T1000 (cell line): ENCODE results near the gene RUNX3.

Source experiments
- DNase-seq: peaks from one replicate; lab custom pipeline; 2025; ENCODE audit warnings: mixed read lengths; lab: John Stamatoyannopoulos, UW

The RUNX3 gene

DNA sequence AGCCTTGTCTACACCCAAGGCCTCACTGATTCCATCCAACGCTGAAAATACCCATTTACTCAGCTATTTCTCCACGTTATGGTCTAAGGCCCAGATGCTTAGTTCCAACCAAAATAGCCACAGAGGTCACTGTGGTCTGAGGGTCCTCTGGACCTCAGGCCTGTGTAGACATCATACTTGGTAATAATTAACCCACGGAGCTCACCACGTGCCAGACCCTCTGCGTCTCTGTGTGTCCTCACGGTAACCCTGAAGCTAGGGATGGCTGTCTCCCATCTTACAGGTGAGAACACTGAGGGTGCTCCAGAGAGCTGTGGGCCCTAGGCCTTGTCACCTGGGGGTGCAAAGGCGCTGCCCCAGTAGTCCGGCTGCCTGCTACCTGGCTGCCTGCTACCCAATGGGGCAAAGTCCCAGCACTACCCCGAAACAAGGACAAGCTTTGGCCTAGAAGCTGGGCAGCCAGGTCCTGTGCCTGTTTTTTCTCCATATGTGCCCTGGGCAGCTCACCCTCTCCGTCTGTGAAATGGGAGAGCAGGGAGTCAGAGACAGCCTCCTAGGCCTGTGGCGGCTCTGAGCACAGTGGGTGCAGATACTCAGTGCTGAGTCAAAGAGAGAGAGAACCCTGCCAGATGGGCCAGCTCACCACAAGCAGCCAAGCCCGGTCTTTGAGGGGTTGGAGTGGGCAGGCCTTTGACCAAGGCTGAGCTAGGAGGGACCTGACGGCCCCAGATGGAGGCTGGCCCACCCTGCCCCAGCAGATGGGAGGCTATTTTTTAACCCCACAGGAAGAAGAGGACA lies 17.0 kb upstream of the RUNX3 start:
- DNase-seq: no peak

- DNase-seq: no peak
Observed at GRCh38 chr1:24945354-24946326, 15.6 kb upstream of the RUNX3 start.

DNA sequence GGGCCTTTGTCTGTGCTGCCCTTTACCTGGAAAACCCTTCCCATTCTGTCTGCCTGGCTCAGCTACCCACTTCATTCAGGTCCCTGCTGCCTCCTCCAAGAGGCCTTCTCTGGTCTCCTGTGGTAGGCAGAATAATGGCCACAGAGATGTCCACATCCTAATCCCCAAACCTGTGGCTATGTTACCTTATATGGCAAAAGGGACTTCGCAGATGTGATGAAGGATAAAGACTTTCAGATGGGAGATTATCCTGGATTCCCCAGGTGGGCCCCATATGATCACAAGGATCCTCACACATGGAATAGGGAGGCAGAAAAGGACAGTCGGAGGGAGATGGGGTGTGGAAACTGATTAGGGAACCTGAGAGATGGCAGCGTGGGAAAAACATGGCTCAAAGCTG lies 14.2 kb upstream of the RUNX3 start:
- no peak for DNase-seq

- DNase-seq: no peak
Observed at GRCh38 chr1:24942789-24943188, 12.7 kb upstream of the RUNX3 start.

DNA sequence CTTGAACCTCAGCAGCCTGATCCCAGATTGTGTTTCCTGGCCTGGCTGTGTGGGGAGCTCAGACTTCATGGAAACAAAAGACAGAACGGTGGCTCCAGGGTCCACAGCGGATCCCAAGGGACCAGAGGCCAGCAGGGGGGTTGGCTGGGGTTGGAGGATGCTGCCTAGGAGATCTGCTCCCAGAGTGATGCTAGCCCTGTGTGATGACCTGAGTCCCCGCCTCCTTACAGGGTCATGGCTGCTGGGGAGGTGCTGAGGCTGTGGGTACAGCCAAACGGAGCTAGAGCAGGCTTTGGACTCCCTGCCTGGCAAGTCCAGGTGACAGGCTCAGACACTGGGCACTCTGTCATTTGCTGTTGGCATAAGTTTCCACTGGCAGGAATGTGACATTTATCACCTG lies 11.5 kb upstream of the RUNX3 start:
- DNase-seq: no peak

GRCh38 chr1:24940231-24940630 lies 10.2 kb upstream of the RUNX3 start:
- no peak for DNase-seq

- DNase-seq: no peak
Observed at GRCh38 chr1:24939675-24940193, 9.7 kb upstream of the RUNX3 start.

- no peak for DNase-seq
Observed at GRCh38 chr1:24939040-24939674, 9.1 kb upstream of the RUNX3 start.

- no peak for DNase-seq
Observed at GRCh38 chr1:24938276-24938675, 8.2 kb upstream of the RUNX3 start.

- DNase-seq: no peak
Observed at GRCh38 chr1:24936684-24937083, 6.6 kb upstream of the RUNX3 start.

DNA sequence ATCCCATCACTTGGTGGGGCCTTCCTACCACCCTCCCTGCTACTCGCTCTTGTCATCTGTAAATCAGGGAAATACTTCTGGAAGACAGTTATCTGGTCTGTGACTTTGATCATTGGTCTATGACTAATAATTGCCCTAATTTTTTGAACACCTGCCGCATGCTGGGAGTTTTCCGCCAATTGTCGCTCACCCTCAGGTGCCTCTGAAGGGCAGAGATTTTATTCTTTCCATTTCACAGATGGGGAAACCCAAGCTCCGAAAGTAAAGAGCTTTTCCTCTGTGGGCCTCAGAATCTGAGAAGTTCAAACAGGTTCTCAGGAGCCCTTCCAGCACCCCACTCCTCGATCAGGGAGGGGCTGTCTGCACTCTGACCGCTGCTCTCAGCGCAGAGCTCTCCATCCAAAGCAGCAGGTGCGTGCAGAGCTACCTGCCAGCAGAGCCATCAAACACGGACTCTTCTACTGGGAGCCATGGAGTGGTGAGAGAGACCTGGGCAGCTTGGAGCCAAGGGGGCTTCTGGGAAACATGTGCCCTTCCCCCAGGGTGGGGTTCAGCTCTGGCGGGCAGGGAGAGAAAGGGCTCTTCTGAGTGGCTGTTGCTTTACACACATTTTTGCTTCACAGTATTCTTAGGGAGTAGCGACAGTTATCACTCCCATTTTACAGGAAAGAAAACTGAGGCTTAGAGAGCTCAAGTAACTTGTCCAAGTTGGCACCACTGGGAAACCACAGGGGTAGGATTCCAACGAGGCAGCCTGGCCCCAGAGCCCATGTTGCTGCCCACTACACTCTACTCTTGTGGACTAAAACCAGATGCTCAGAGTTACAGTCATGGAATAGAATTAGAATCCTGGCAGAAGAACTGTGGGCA lies 5.8 kb upstream of the RUNX3 start:
- no peak for DNase-seq

- no peak for DNase-seq
Observed at GRCh38 chr1:24935196-24935526, 5.1 kb upstream of the RUNX3 start.

DNA sequence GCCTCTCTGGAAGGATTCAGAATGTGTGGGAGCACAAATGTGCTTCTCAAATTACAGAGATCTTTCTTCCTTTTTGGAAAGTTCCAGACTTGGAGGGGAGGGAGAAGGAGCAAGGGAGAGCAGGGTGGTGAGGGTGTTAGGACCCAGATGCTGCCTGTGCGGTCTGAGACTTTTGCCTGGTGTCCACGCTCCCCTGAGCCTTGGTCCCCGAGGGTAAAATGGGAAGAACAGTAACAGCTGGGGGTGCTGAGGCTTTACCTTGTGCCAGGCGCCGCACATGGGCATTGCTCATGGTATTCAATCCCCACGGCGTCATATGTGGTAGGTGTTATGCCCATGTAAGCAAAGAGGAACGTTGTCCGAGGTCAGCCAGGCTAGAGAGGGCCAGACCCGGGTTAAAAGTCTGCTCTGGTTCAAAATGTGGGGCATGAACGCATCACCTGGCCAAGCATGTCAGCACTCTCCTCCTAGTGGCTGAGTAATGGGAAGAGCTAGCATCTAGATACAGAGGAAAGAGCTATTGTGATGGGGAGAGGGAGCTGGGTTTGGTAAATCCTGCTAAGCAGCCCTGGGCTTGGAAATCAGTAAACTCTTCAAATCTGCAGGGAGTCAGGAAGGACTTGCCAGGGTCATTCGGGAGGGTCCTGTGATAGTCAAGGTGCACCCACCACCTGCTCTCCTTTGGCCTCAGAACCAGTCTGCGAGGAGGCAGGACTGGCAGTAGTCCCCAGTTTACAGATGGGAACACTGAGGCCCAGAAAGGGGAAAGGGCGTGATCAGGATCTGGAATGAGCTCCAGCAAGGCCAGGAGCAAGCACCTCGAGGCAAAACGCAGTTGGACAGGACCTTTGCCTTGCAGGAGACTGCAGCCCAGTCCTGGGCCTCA lies 4.5 kb upstream of the RUNX3 start:
- DNase-seq: no peak

DNA sequence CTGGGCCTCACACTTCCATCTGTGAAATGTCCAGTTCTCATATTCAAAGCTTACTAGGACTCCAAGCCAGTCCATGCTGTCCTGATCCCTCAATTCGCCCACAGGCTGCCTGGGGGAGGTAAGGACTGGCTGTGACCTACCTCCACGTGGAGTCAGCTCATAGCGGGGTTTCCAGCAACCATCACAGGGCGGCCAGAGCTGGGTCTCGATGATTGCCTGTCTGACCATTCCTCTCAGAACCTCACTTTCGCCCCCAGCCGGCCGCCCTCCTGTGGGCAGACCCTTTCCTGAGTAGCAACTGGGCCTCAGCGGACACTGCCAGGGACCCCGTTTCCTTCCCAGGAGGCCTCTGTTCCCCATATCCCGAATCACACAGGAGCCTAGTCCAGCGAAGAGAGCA lies 3.4 kb upstream of the RUNX3 start:
- DNase-seq: no peak

DNA sequence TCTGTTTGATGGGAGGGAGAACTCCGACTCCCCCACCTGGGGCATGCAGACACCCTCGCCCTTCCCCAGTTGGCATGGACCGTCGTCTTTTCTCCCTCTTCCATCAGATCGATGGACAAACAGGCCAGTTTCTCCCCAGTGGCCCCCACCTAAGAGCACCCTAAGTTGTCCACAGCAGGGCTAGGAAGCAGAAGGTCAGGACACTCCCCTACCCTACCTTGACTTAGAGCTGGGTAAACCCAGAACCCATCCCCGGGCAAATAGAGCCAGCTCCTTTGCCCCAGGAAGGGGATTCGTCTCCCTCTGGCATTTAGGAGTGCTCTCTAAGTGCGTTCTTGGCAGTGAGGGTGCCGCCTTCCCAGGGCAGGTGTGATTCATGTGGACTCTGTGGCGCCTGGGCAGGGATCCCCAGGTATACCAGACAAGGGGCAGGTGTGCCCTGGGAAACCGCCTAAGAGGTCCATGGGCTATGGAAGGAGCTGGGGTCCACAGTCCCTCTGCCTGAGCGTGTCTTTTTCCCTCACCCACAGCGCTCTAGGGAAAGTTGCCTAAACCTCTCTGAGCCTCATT lies 2.7 kb upstream of the RUNX3 start:
- no peak for DNase-seq

DNA sequence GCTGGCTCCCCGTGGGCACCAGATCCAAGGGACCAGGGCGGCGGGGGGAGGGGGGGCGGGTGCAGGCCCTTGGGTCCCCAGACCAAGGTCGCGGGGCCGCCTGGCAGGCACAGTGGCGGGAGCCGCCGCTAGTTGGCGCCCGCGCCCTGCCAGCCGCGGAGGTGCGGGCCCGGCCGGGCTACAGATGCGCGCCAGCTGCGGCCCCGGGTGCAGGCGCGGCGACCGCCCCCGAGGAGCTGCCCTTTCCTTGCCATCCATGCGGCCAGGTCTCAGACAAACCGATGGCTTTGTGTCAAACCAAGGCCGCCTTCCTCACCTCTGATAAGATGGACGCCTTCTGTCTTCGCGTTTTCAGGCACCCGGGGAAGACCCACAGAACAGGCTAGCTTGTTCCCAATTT lies 2.2 kb upstream of the RUNX3 start:
- DNase-seq: no peak

DNA sequence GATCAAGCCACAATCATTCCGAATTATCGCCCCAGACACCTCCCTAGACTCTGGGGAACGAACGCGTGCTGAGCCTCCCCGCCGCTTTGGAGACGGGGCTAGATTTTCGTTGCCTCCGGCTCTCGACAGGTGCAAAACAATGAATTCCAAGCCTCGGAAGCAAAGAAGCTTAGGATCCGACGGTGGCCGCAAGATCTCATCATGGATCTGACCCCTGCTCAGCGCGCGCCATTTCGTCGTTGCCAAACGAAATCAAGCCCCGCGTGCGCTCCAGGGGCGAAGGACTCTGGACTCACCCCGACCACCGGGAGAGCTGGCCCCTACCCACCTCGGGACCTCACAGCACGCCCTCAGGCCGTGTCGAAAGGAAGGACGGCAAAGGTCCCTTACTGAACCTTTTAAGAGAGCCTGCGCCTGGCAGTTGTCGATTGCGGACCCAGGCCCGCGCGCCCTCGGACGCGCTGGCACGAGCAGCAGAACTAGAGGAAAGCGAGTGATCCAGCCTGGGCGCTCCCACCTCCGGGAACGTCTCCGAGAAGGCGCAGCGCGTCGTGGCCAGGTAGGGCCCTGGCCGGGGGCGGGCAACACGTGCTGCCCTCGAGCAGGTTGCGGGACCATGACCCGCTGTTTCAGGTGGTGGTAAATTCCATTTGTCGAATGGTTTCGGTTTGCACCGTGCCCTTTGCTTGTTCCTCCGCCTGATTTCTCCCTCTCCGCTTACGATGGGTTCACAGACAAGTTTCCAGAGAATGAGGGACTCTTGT lies 1.6 kb upstream of the RUNX3 start:
- no peak for DNase-seq

DNA sequence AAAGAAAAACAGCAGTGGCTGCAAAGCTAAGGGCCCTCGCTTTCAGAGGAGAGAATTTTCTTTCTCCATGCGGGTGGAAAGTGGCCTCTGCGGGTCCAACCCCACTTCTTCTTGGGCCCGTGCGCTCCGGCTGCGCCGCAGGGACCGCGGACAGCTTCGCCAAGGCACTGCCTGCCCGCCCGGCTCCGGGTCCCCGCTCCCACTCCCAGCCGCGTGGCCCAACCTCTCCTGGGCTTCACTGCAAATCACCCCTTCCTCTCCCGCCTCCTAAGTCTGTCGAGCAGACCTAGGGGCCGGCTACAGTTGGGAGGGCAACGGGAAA lies 1.0 kb upstream of the RUNX3 start:
- no peak for DNase-seq

- DNase-seq: no peak
Observed at GRCh38 chr1:24929398-24930259, 447 bp downstream of the RUNX3 start.
